Measurements from ENCODE around the gene PSAPL1. TPM values are rescaled to one million over a fixed set of nuclear protein-coding genes. Genes with fewer than 3 reads are reported as not detected.

The PSAPL1 gene
- total RNA-seq, 1 experiment from 2014 or later: 0.05 TPM

DNA sequence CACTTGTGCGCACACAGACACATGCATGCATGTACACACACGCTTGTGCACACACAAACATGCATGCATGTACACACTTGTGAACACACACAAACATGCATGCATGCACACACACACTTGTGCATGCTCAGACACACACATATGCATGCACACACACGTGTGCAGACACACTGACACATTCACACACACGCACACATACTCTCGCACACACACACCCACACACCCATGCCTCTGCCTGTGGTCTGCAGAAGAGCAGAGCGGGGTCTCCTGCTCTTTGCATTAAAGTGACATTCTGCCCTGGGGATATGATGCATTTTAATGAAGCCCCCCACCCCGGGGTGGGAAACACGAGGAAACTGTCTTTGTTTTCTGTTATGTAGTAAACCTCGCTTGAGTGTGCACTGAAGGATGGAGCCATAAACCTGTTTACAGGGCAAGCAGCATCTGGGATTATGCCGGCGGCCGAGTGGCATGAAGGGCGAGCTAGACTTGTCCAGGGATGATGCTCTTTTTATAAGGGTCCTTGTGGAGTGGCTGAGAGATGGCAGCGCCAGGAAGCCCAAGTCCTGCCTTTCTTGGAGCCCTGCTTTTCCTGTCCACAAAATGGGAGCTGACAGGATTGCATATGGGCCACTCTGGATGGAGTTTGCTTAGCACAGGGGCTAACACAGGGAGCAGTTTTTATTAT, 17.8 kb downstream of the PSAPL1 start (continued):
- no peak for TF ChIP-seq YY1 (IDR thresholded peaks at IDR 0.05; ENCODE audit: extremely low read depth, insufficient replicate concordance, low read depth, low read length)

DNA sequence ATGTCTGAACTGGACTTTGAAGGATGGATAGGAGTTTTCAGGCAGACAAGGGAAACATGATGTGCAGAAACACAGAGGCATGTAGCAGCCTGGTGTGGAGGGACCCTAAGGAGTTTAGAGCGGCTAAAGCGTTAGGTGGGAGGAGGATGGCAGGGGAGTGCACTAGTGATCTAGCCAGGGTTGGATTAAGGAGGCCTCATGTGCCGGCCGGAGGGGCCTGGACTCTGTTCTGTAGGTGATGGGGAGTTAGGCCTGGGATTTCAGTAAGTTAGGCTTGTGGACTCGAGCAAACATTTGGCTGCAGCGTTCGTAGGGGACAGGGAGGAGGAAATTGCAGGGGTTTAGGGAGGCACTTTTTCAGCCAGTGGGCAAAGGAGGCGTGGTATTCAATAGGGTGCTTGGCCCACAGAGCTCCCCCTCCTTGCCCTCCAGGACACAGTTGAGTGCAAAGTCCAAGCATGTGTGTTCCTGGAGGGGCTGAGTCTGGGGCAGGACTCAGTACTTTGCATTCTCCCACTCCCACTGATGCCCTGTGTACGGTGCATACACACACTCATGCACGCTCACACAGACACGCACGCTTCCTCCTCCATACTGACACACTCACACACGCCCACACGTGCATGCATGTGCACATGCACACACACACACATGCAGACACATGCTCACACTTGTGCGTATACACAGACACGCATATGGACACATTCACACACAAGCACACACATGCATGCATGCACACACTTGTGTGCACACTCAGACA, 18.6 kb downstream of the PSAPL1 start:
- Histone ChIP-seq H3K9me2 (ENCODE audit: insufficient read depth) (no peaks in the 10 kb centered on the region), H3K4me1 (ENCODE audit: control insufficient read depth in 1 of 2, insufficient read depth in 2 of 2, low read length in 2 of 2) (no peaks in the 10 kb centered on the region), H3K79me2 (ENCODE audit: insufficient read depth, low read length) (no peaks in the 10 kb centered on the region), H3K36me3 (ENCODE audit: control insufficient read depth in 1 of 2, insufficient read depth in 2 of 2, low read length in 2 of 2) (no peaks in the 10 kb centered on the region), H3K4me2 (ENCODE audit: low read length) (no peak overlapping the region), H3K4me3 (replicated peaks in 1 of 2; ENCODE audit: low read depth in 1 of 2, low read length in 2 of 2) (no peak overlapping the region), H4K20me1 (ENCODE audit: insufficient read depth) (no peaks in the 10 kb centered on the region), H3K9ac (ENCODE audit: low read length) (no peak overlapping the region), H3K27me3 (ENCODE audit: insufficient read depth, low read length) (no peaks in the 10 kb centered on the region), H3K27ac (ENCODE audit: low read depth, low read length) (no peak overlapping the region), H3K9me3 (ENCODE audit: control insufficient read depth in 1 of 2, insufficient read depth in 1 of 2, low read depth in 1 of 2, low read length in 2 of 2) (no peaks in the 10 kb centered on the region; a peak in 1 of 4 replicates), H2AFZ (ENCODE audit: low read depth, low read length, poor library complexity, severe bottlenecking) (no peak overlapping the region)
- intact Hi-C loops (cut with micrococcal nuclease): no loop called here
- BruUV-seq (replicated peaks): no TSS peak
- CTCF ChIA-PET: no interaction called here
- no peak for ATAC-seq
- no peak for TF ChIP-seq RAD21 (IDR thresholded peaks at IDR 0.05; ENCODE audit: low read depth)
- no peak for TF ChIP-seq CEBPB (IDR thresholded peaks at IDR 0.05; ENCODE audit: low read depth)
- TF ChIP-seq EGR1 (IDR thresholded peaks at IDR 0.05; ENCODE audit: low read depth): no peak
- TF ChIP-seq YY1 (IDR thresholded peaks at IDR 0.05; ENCODE audit: extremely low read depth, insufficient replicate concordance, low read depth, low read length): no peak
- no peak for TF ChIP-seq EZH2phosphoT487 (IDR thresholded peaks at IDR 0.05; ENCODE audit: borderline replicate concordance)
- no peak for TF ChIP-seq CBX3 (IDR thresholded peaks at IDR 0.05; ENCODE audit: low read depth)
- TF ChIP-seq, protein P1, sequence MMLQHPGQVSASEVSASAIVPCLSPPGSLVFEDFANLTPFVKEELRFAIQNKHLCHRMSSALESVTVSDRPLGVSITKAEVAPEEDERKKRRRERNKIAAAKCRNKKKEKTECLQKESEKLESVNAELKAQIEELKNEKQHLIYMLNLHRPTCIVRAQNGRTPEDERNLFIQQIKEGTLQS (IDR thresholded peaks at IDR 0.05): no peak
- TF ChIP-seq JUND (IDR thresholded peaks at IDR 0.05): no peak
- no peak for DNase-seq (ENCODE audit: low read depth, low spot score)
- POLR2A ChIA-PET: no interaction called here
- RAD21 ChIA-PET (ENCODE audit: low non-redundant PET in 1 of 2, low total read pairs in 2 of 2, uncharacterized antibody in 2 of 2, unreplicated experiment in 2 of 2): no interaction called here
